PC-3 (cell line): Measurements from ENCODE around the gene RNF157.

ENCODE experiments used
- CTCF ChIP-seq: fragments of 300-600 bp; sonication (generic); conservative IDR thresholded peaks from 2 replicates; pipeline ENCODE4 v1.5.1; 2017; ENCODE audit warnings: antibody characterized with exemption, low read depth, mild to moderate bottlenecking, low read length
- EZH2 ChIP-seq: fragments of 300-600 bp; sonication (generic); IDR thresholded peaks from one replicate; pipeline ENCODE4 v1.6.1; 2017; ENCODE audit warnings: antibody characterized with exemption, mild to moderate bottlenecking, low read length; ENCODE audit not compliant: unreplicated experiment
- EZH2phosphoT487 ChIP-seq: fragments of 300-600 bp; sonication (generic); IDR thresholded peaks from 2 replicates; pipeline ENCODE4 v1.6.1; 2018; ENCODE audit warnings: mild to moderate bottlenecking, antibody characterized with exemption, low read length, borderline replicate concordance

- TF ChIP-seq CTCF (no peak), EZH2 (no peak), EZH2phosphoT487 (no peak)
These were observed 6.5 kb downstream of the RNF157 start for GRCh38 chr17:76233588-76234353.
